ENCODE measurements around the gene EXOC4. TPM values are rescaled to one million over a fixed set of nuclear protein-coding genes. Genes with fewer than 3 reads are reported as not detected.

Gene EXOC4
- total RNA-seq, 1 experiment from 2014 or later = 91.9 TPM

DNA sequence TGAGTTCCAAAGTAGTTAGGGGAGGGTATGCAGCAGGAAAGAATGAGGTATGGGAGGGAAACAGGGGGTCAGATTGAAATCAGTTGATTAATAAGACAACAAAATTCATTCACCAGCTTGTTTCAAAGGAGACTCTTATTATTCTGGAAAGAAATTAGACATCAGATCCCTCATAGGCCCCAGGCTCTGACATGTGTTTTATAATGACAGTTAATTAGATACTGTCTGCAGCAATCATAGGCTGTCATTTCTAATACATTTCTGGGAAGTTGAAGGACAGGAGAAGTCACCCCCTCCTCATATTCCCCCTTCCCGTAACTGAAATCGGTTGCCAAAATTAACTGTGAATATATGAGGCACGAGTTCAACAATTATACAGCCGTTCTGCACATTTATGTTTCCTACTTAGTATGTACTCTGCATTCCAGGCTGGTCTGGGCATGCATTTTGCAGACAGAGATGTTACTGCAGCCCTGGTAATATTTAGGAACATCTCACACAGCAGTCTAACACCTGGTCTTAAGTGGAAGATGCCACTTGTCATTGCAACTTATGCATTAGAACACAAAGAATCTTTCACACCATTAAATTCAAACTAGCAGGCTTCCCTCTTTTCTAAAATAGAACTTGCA lies 519.0 kb downstream of the EXOC4 start:
- no peaks in the 10 kb centered on the region for H3K36me3 Mint-ChIP-seq (ENCODE audit: insufficient read depth, unreplicated experiment)
- TF ChIP-seq CTCF (IDR thresholded peaks at IDR 0.05; ENCODE audit: unreplicated experiment) = no peak
- BruUV-seq (replicated peaks) = no TSS peak
- no peak overlapping the region for H3K27ac Mint-ChIP-seq (ENCODE audit: unreplicated experiment)
- H3K4me1 Mint-ChIP-seq (ENCODE audit: low read depth, unreplicated experiment) = peaks cover 27% of the 10 kb centered on the region
- CTCF ChIA-PET = no interaction called here
- H3K9me3 Mint-ChIP-seq (ENCODE audit: low read depth, unreplicated experiment) = no peaks in the 10 kb centered on the region
- H3K27me3 Mint-ChIP-seq (ENCODE audit: unreplicated experiment) = no peaks in the 10 kb centered on the region
- intact Hi-C loops (cut with micrococcal nuclease; ENCODE audit: unreplicated experiment) = no loop called here
- no peak overlapping the region for H3K4me3 Mint-ChIP-seq (ENCODE audit: low read depth, unreplicated experiment)
- no peak for DNase-seq

- H3K36me3 Mint-ChIP-seq (ENCODE audit: insufficient read depth, unreplicated experiment) = no peaks in the 10 kb centered on the region
- no peak for DNase-seq
- H3K27ac Mint-ChIP-seq (ENCODE audit: unreplicated experiment) = no peak overlapping the region
- TF ChIP-seq CTCF (IDR thresholded peaks at IDR 0.05; ENCODE audit: unreplicated experiment) = no peak
- H3K27me3 Mint-ChIP-seq (ENCODE audit: unreplicated experiment) = no peaks in the 10 kb centered on the region
- H3K9me3 Mint-ChIP-seq (ENCODE audit: low read depth, unreplicated experiment) = no peaks in the 10 kb centered on the region
- no peak overlapping the region for H3K4me3 Mint-ChIP-seq (ENCODE audit: low read depth, unreplicated experiment)
- CTCF ChIA-PET = interaction anchor here (0.6 kb wide), 1 partner anchor 975 kb away, joined by 3 read pairs; no protein-coding TSS in a partner anchor
- peaks cover 23% of the 10 kb centered on the region for H3K4me1 Mint-ChIP-seq (ENCODE audit: low read depth, unreplicated experiment)
- intact Hi-C loops (cut with micrococcal nuclease; ENCODE audit: unreplicated experiment) = no loop called here
- no TSS peak for BruUV-seq (replicated peaks)
Measured at GRCh38 chr7:133773601-133774000, 520.7 kb downstream of the EXOC4 start.

DNA sequence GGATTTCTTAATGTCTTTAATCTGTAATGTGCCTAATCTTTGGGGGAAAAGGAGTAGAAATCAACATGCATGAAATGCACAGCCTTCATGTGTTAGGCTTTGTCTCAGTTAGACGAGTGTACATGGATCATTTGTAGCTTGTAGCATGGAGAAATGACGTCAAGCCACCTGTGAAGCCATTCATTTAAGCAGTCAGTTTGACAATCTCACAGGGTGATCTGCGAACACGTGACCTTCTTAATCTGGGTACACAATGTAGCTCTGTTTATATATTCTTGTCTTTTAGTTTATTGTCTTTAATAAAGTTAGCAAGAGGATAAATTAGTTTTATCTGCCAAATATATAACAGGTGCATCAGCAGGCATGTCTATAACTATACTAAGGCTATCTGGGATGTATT lies 522.3 kb downstream of the EXOC4 start:
- Mint-ChIP-seq H3K36me3 (ENCODE audit: insufficient read depth, unreplicated experiment) (no peaks in the 10 kb centered on the region), H3K4me1 (ENCODE audit: low read depth, unreplicated experiment) (peaks cover 18% of the 10 kb centered on the region), H3K9me3 (ENCODE audit: low read depth, unreplicated experiment) (no peaks in the 10 kb centered on the region), H3K27me3 (ENCODE audit: unreplicated experiment) (no peaks in the 10 kb centered on the region), H3K4me3 (ENCODE audit: low read depth, unreplicated experiment) (no peak overlapping the region), H3K27ac (ENCODE audit: unreplicated experiment) (no peak overlapping the region)
- no peak for DNase-seq
- BruUV-seq (replicated peaks) = no TSS peak
- intact Hi-C loops (cut with micrococcal nuclease; ENCODE audit: unreplicated experiment) = no loop called here
- TF ChIP-seq CTCF (IDR thresholded peaks at IDR 0.05; ENCODE audit: unreplicated experiment) = no peak
- CTCF ChIA-PET = no interaction called here

GRCh38 chr7:133776266-133776665 lies 523.4 kb downstream of the EXOC4 start:
- H3K9me3 Mint-ChIP-seq (ENCODE audit: low read depth, unreplicated experiment) = no peaks in the 10 kb centered on the region
- CTCF ChIA-PET = no interaction called here
- no peaks in the 10 kb centered on the region for H3K27me3 Mint-ChIP-seq (ENCODE audit: unreplicated experiment)
- DNase-seq = no peak
- no peak overlapping the region for H3K27ac Mint-ChIP-seq (ENCODE audit: unreplicated experiment)
- H3K36me3 Mint-ChIP-seq (ENCODE audit: insufficient read depth, unreplicated experiment) = no peaks in the 10 kb centered on the region
- peaks cover 7% of the 10 kb centered on the region for H3K4me1 Mint-ChIP-seq (ENCODE audit: low read depth, unreplicated experiment)
- TF ChIP-seq CTCF (IDR thresholded peaks at IDR 0.05; ENCODE audit: unreplicated experiment) = no peak
- no TSS peak for BruUV-seq (replicated peaks)
- intact Hi-C loops (cut with micrococcal nuclease; ENCODE audit: unreplicated experiment) = no loop called here
- no peak overlapping the region for H3K4me3 Mint-ChIP-seq (ENCODE audit: low read depth, unreplicated experiment)

All from Calu3 (cell line).